Measurements from ENCODE around the gene LRMDA. TPM values are rescaled to one million over a fixed set of nuclear protein-coding genes. Genes with fewer than 3 reads are reported as not detected.

The LRMDA gene
- total and polyA plus RNA-seq, 10 of the 15 experiments (the other 5 are each of a cell fraction or from before 2014, with no cell fraction given): 0.07 to 0.54 (median 0.29) TPM; not detected in 4

GRCh38 chr10:76002262-76002854 lies 570.9 kb downstream of the LRMDA start (continued):
- TF ChIP-seq MAX (IDR thresholded peaks at IDR 0.05; ENCODE audit: low read depth, low read length): no peak

GRCh38 chr10:76007667-76008181 lies 576.3 kb downstream of the LRMDA start:
- Histone ChIP-seq H4K20me1 (ENCODE audit: control insufficient read depth, insufficient read depth) (no peaks in the 10 kb centered on the region), H3K27me3 (replicated peaks in 1 of 2; ENCODE audit: control insufficient read depth in 2 of 2, insufficient read depth in 2 of 2, low read length in 1 of 2) (no peaks in the 10 kb centered on the region), H3K79me2 (ENCODE audit: control insufficient read depth, insufficient read depth, low read length) (no peaks in the 10 kb centered on the region), H3K4me1 (ENCODE audit: control insufficient read depth, insufficient read depth, low read length) (no peaks in the 10 kb centered on the region), H3K4me2 (ENCODE audit: control insufficient read depth, insufficient read depth) (no peak overlapping the region), H3K27ac (ENCODE audit: control insufficient read depth, insufficient read depth) (no peak overlapping the region), H3K9ac (ENCODE audit: control insufficient read depth, insufficient read depth, low read length) (no peak overlapping the region), H2AFZ (ENCODE audit: control insufficient read depth, low read depth, low read length) (no peak overlapping the region), H3K4me3 (no peak overlapping the region), H3K9me3 (replicated peaks; ENCODE audit: control insufficient read depth, insufficient read depth, low read length) (no peaks in the 10 kb centered on the region), H3K36me3 (ENCODE audit: control insufficient read depth in 2 of 2, insufficient read depth in 2 of 2, low read length in 1 of 2) (no peaks in the 10 kb centered on the region)
- BruUV-seq (replicated peaks): no TSS peak
- ChIA-PET SMC1A (ENCODE audit: uncharacterized antibody, unreplicated experiment) (no interaction called here), RAD21 (ENCODE audit: unreplicated experiment) (interaction anchor here (0.6 kb wide), 1 partner anchor 404 kb away, joined by 5 read pairs; no protein-coding TSS in a partner anchor), POLR2A (no interaction called here), CTCF (interaction anchor here (0.6 kb wide), 1 partner anchor 27 kb away, joined by 4 read pairs; no protein-coding TSS in a partner anchor)
- in situ Hi-C loops (cut with MboI): no loop called here
- ATAC-seq: no peak
- no peak for DNase-seq (ENCODE audit: low read depth, low spot score)
- no peak for TF ChIP-seq TARDBP (IDR thresholded peaks at IDR 0.05; ENCODE audit: borderline replicate concordance)
- TF ChIP-seq SIX5 (IDR thresholded peaks at IDR 0.05; ENCODE audit: low read depth, low read length, severe bottlenecking): no peak
- TF ChIP-seq SREBF1 (IDR thresholded peaks at IDR 0.05; ENCODE audit: low read length): no peak
- no peak for TF ChIP-seq NR2F1 (conservative IDR thresholded peaks at IDR 0.05)
- no peak for TF ChIP-seq HCFC1 (IDR thresholded peaks at IDR 0.05; ENCODE audit: low read length)
- TF ChIP-seq ESRRA (IDR thresholded peaks at IDR 0.05; ENCODE audit: low read length): no peak
- no peak for FAIRE-seq
- WGBS (ENCODE audit: insufficient coverage, insufficient replicate concordance, low lambda C conversion rate, missing lambda C conversion rate): 42% methylated on average over 14 of the region's 14 CpGs
- intact Hi-C loops (cut with micrococcal nuclease; ENCODE audit: unreplicated experiment): no loop called here

Data from GM12878 (cell line).